Measurements from ENCODE around the gene SCAF8.

DNA sequence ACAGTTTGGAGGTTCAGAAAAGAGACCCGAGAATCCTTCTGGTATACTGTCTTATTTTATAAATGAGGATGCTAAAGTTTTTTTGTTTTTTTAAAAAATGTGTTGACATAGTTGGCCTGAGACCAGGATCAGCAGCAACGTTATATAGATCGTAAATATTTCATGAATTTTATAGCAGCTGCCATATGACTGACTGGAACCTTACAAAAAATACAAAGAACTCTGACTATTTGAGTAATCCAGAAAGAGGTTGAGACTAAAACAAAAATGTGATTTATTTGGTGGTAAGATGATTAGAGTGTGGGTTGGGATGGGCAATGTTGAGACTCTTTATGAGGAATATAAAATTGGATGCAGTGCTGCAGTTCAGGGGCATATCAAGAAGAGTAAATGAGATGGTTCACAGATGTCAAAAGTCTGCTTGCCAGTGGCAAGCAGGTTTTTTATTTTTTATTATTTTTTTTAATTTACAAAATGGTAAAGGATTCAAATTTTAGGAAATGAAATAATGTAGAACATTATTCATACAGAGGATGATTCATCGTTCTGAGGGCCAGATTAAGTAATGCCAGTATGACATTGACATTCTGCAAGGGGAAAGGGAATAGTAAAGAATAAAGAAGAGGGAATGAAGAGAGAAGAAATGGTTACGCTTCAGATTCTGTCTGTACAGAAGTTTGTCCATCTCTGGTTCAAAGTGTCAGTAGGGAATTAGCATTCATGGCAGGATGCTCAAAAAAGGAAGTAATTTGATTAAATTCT is 58.5 kb downstream of the SCAF8 start:
- TF ChIP-seq, protein P1, sequence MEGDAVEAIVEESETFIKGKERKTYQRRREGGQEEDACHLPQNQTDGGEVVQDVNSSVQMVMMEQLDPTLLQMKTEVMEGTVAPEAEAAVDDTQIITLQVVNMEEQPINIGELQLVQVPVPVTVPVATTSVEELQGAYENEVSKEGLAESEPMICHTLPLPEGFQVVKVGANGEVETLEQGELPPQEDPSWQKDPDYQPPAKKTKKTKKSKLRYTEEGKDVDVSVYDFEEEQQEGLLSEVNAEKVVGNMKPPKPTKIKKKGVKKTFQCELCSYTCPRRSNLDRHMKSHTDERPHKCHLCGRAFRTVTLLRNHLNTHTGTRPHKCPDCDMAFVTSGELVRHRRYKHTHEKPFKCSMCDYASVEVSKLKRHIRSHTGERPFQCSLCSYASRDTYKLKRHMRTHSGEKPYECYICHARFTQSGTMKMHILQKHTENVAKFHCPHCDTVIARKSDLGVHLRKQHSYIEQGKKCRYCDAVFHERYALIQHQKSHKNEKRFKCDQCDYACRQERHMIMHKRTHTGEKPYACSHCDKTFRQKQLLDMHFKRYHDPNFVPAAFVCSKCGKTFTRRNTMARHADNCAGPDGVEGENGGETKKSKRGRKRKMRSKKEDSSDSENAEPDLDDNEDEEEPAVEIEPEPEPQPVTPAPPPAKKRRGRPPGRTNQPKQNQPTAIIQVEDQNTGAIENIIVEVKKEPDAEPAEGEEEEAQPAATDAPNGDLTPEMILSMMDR (IDR thresholded peaks at IDR 0.05; ENCODE audit: poor library complexity, severe bottlenecking), result no peak
- TF ChIP-seq POLR2AphosphoS5 (IDR thresholded peaks at IDR 0.05) (no peak), EZH2 (IDR thresholded peaks at IDR 0.05; ENCODE audit: borderline replicate concordance, insufficient read depth, low read length, poor library complexity, severe bottlenecking) (no peak), SMC3 (conservative IDR thresholded peaks at IDR 0.05; ENCODE audit: poor library complexity) (no peak), TAF1 (IDR thresholded peaks at IDR 0.05; ENCODE audit: low read depth) (no peak), RAD21 (conservative IDR thresholded peaks at IDR 0.05) (no peak), EP300 (conservative IDR thresholded peaks at IDR 0.05; ENCODE audit: poor library complexity, severe bottlenecking) (no peak)
- TF ChIP-seq, protein P2, sequence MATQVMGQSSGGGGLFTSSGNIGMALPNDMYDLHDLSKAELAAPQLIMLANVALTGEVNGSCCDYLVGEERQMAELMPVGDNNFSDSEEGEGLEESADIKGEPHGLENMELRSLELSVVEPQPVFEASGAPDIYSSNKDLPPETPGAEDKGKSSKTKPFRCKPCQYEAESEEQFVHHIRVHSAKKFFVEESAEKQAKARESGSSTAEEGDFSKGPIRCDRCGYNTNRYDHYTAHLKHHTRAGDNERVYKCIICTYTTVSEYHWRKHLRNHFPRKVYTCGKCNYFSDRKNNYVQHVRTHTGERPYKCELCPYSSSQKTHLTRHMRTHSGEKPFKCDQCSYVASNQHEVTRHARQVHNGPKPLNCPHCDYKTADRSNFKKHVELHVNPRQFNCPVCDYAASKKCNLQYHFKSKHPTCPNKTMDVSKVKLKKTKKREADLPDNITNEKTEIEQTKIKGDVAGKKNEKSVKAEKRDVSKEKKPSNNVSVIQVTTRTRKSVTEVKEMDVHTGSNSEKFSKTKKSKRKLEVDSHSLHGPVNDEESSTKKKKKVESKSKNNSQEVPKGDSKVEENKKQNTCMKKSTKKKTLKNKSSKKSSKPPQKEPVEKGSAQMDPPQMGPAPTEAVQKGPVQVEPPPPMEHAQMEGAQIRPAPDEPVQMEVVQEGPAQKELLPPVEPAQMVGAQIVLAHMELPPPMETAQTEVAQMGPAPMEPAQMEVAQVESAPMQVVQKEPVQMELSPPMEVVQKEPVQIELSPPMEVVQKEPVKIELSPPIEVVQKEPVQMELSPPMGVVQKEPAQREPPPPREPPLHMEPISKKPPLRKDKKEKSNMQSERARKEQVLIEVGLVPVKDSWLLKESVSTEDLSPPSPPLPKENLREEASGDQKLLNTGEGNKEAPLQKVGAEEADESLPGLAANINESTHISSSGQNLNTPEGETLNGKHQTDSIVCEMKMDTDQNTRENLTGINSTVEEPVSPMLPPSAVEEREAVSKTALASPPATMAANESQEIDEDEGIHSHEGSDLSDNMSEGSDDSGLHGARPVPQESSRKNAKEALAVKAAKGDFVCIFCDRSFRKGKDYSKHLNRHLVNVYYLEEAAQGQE (IDR thresholded peaks at IDR 0.05; ENCODE audit: borderline replicate concordance), result no peak
